CD4-positive, alpha-beta memory T cell (primary cell): ENCODE results near the gene ST8SIA1. TPM values are rescaled to one million over a fixed set of nuclear protein-coding genes. Genes with fewer than 3 reads are reported as not detected.
A peak's percentile ranks its signal among the peaks of the same experiment; 100 is the strongest.

Experiments
- CTCF ChIA-PET: fragments of 350-600 bp; sonication (Branson Sonifier 250); formaldehyde crosslinking; loops from one replicate; lab custom pipeline; 2021; ENCODE audit warnings: inconsistent platforms; ENCODE audit not compliant: partially characterized antibody; lab: Charles Lee
- POLR2A ChIA-PET: fragments of 350-600 bp; sonication (Branson Sonifier 250); formaldehyde crosslinking; loops from one replicate; lab custom pipeline; 2021; ENCODE audit not compliant: partially characterized antibody; lab: Charles Lee
- DNase-seq, 5 donors: peaks; one replicate each; pipeline versions ENCODE4 v3.0.0 to v3.0.0-alpha.2; 2020 to 2022; ENCODE audit warnings: mixed read lengths in 1 of 5
- H3K27ac ChIP-seq: one replicate; pipeline ENCODE4 v1.7.0; 2013; ENCODE audit warnings: low read depth, low read length
- H3K27me3 ChIP-seq: 2 replicates; pipeline ENCODE4 v1.7.0; 2013; ENCODE audit warnings: mild to moderate bottlenecking, low read length, moderate library complexity; ENCODE audit not compliant: insufficient read depth
- H3K36me3 ChIP-seq: 2 replicates; pipeline ENCODE4 v1.7.0; 2013; ENCODE audit warnings: mild to moderate bottlenecking, low read length, moderate library complexity; ENCODE audit not compliant: insufficient read depth
- H3K4me1 ChIP-seq: 2 replicates; pipeline ENCODE4 v1.7.0; 2013; ENCODE audit warnings: mild to moderate bottlenecking, low read length, moderate library complexity; ENCODE audit not compliant: insufficient read depth
- H3K4me3 ChIP-seq, 2 donors: one replicate each; pipeline ENCODE4 v1.7.0; 2013; ENCODE audit warnings: low read length in 2 of 2, mild to moderate bottlenecking in 1 of 2
- H3K9me3 ChIP-seq, 2 donors: one replicate each; pipeline ENCODE4 v1.7.0; 2013; ENCODE audit warnings: low read length in 2 of 2, control low read depth in 1 of 2; ENCODE audit not compliant: control insufficient read depth in 1 of 2
- H3K27ac Mint-ChIP-seq, 7 donors: one replicate each; pipeline ENCODE4 v1.8.0; 2020 to 2021; ENCODE audit warnings: mixed read lengths in 7 of 7, mild to moderate bottlenecking in 6 of 7, inconsistent platforms in 3 of 7, moderate library complexity in 3 of 7
- H3K27me3 Mint-ChIP-seq, 2 donors: one replicate each; pipeline ENCODE4 v1.8.0; 2020 to 2021; ENCODE audit warnings: mixed read lengths in 2 of 2
- H3K36me3 Mint-ChIP-seq, 2 donors: one replicate each; pipeline ENCODE4 v1.8.0; 2020 to 2021; ENCODE audit warnings: mixed read lengths in 2 of 2, inconsistent platforms in 1 of 2, mild to moderate bottlenecking in 1 of 2
- H3K4me1 Mint-ChIP-seq, 4 donors: one replicate each; pipeline ENCODE4 v1.8.0; 2020 to 2021; ENCODE audit warnings: mixed read lengths in 4 of 4, mild to moderate bottlenecking in 1 of 4
- H3K4me3 Mint-ChIP-seq, 8 donors: one replicate each; pipeline ENCODE4 v1.8.0; 2020 to 2021; ENCODE audit warnings: mixed read lengths in 8 of 8, mild to moderate bottlenecking in 7 of 8, moderate library complexity in 6 of 8, inconsistent platforms in 3 of 8
- H3K9me3 Mint-ChIP-seq, 8 donors: one replicate each; pipeline ENCODE4 v1.8.0; 2020 to 2021; ENCODE audit warnings: mixed read lengths in 8 of 8, mild to moderate bottlenecking in 5 of 8, inconsistent platforms in 3 of 8, moderate library complexity in 1 of 8
- intact Hi-C: fragments of 100-400 bp; cut with micrococcal nuclease; formaldehyde crosslinking; loops from one replicate; pipeline ENCODE4 v1.15.1; 2023
- polyA plus RNA-seq, 2 donors: library from polyadenylated mRNA; unstranded; fragments of 300-500 nt; fragmentation: Illumina TruSeq; gene quantifications; one replicate each; pipeline ENCODE4 v1.2.3, GENCODE V29; 2021
- total RNA-seq, 2 experiments: library from RNA; stranded (reverse); gene quantifications; one replicate each; pipeline ENCODE4 v1.2.3, GENCODE V29; 2021

Gene ST8SIA1
- total and polyA plus RNA-seq, 4 experiments from 2014 or later, result 3.8 to 53.6 (median 29.6) TPM

DNA sequence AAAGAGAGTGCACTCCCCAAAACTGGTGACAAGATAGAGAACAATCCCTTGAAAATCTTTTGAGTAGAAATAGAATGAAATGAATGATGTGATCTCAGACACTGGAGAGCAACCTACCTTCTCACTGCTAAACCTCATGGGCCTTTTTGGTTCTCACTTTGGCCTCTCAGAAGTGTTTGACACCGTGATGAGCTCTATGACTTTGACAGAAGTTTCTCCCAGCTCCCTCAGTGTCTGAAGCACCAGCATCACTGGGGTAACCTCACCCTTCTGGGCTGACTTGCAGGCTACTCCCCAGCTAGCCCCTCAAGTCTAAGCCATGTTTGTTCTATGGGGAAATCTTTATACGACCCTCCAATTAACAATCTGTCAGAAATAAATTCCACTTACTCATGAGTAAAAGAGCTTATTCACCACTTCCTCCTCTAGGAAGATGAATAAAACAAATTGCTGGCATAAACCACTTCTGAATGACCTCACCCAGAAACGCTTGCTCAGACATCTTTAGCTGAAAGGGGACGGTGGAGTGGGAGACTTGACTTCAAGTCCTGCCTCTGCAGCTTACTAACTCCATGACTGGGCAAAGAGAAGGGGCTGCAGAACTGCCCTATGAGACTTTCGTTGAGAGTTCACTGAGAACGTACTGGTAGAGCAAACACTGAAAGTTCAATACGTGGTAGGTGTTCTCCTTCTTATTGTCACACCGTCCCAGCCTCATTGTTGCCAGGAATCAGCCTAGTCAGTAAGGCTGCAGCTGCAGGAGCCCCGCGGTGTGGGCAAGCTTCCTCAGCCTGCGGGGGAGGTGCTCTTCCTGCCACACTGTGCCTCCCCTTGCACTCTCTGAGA is 46.5 kb downstream of the ST8SIA1 start:
- no peaks in the 10 kb centered on the region for H3K9me3 ChIP-seq
- ChIA-PET CTCF (interaction anchor here (0.8 to 1.4 kb wide), 4 partner anchors 8 to 171 kb away, joined by 3 to 4 read pairs (median 3); no protein-coding TSS in a partner anchor), POLR2A (interaction anchor here (1.0 to 2.3 kb wide), 3 partner anchors 10 to 121 kb away, joined by 3 to 15 read pairs (median 3); no protein-coding TSS in a partner anchor)
- no peaks in the 10 kb centered on the region for H3K27me3 Mint-ChIP-seq
- H3K27me3 ChIP-seq, result no peaks in the 10 kb centered on the region
- H3K27ac ChIP-seq, result no peak overlapping the region
- H3K36me3 ChIP-seq, result no peaks in the 10 kb centered on the region
- H3K4me1 Mint-ChIP-seq, result peaks cover 27 to 45% (median 37%) of the 10 kb centered on the region in 4 donors
- peak overlapping the region; percentile 1 to 66 (median 49) for H3K27ac Mint-ChIP-seq
- intact Hi-C loops, result loop anchor here (2.0 kb wide), 1 partner anchor 45 kb away; no protein-coding TSS in a partner anchor
- H3K9me3 Mint-ChIP-seq, result no peaks in the 10 kb centered on the region
- peak overlapping the region; percentile 51 to 81 (median 70) for H3K4me3 Mint-ChIP-seq
- peak; percentile 6 to 31 (median 22) for DNase-seq
- H3K4me3 ChIP-seq, result peak overlapping the region in 1 of 2 donors; percentile 35
- peaks cover 22 to 23% of the 10 kb centered on the region in 2 donors for H3K36me3 Mint-ChIP-seq
- H3K4me1 ChIP-seq, result peaks cover 32% of the 10 kb centered on the region

DNA sequence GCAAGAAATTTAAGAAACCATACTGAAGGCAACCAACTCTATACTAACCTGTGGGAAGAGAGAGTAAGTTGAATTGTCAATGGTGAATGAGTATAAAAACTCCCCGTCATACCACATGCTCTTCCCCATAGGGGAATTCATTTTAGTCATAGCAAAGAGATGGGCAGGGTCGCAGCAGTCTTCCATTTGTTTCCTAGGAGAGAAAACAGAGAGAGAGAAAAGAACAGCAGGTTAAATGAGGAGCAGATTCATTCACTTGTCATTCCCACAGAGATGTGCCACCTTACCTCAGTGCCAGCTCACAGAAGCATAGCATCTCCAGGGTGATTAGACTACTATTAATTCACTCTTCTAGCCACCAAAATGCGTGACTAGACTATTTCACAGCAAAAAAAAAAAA is 47.4 kb downstream of the ST8SIA1 start:
- Histone ChIP-seq H3K9me3 (no peaks in the 10 kb centered on the region), H3K27me3 (no peaks in the 10 kb centered on the region), H3K4me3 (no peak overlapping the region), H3K4me1 (peaks cover 32% of the 10 kb centered on the region), H3K36me3 (no peaks in the 10 kb centered on the region), H3K27ac (no peak overlapping the region)
- H3K27me3 Mint-ChIP-seq, result no peaks in the 10 kb centered on the region
- intact Hi-C loops, result no loop called here
- H3K4me3 Mint-ChIP-seq, result peak overlapping the region in 1 of 8 donors; percentile 18
- H3K4me1 Mint-ChIP-seq, result peaks cover 27 to 45% (median 37%) of the 10 kb centered on the region in 4 donors
- ChIA-PET POLR2A (interaction anchor here (0.6 to 2.3 kb wide), 3 partner anchors 48 to 256 kb away, joined by 3 to 15 read pairs (median 3); no protein-coding TSS in a partner anchor), CTCF (no interaction called here)
- DNase-seq, result no peak
- H3K36me3 Mint-ChIP-seq, result peaks cover 28 to 31% of the 10 kb centered on the region in 2 donors
- peak overlapping the region in 1 of 7 donors; percentile 3 for H3K27ac Mint-ChIP-seq
- H3K9me3 Mint-ChIP-seq, result no peaks in the 10 kb centered on the region

DNA sequence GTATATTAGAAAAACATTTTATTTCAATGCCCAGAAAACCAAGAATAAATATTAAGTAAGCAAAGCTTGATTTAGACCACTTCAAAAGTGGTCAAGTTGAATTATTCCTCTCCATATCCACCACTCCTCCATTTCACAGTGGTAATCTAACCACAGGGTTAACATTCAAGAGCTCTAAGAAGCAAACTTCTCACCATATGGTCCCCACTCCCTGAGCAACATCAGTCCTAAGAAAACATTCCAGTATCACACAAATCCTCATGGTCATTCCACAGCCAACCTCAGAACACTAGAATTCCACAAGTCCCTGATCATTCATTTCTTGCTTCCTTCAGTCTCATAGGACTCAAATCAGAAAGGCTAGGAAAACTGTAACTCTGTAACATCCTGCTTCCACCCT is 47.9 kb downstream of the ST8SIA1 start:
- peak overlapping the region in 1 of 8 donors; percentile 24 for H3K4me3 Mint-ChIP-seq
- intact Hi-C loops, result no loop called here
- H3K4me3 ChIP-seq, result no peak overlapping the region
- H3K9me3 ChIP-seq, result no peaks in the 10 kb centered on the region
- H3K9me3 Mint-ChIP-seq, result no peaks in the 10 kb centered on the region
- H3K27me3 ChIP-seq, result no peaks in the 10 kb centered on the region
- peaks cover 28 to 31% of the 10 kb centered on the region in 2 donors for H3K36me3 Mint-ChIP-seq
- H3K4me1 Mint-ChIP-seq, result peaks cover 27 to 45% (median 37%) of the 10 kb centered on the region in 4 donors
- no peaks in the 10 kb centered on the region for H3K27me3 Mint-ChIP-seq
- no peak overlapping the region for H3K27ac ChIP-seq
- H3K27ac Mint-ChIP-seq, result peak overlapping the region in 1 of 7 donors; percentile 43
- DNase-seq, result no peak
- ChIA-PET POLR2A (interaction anchor here (0.6 kb wide), 1 partner anchor 256 kb away, joined by 3 read pairs; no protein-coding TSS in a partner anchor), CTCF (interaction anchor here (1.1 to 1.2 kb wide), 2 partner anchors 49 to 175 kb away, joined by 3 read pairs; no protein-coding TSS in a partner anchor)
- no peaks in the 10 kb centered on the region for H3K36me3 ChIP-seq
- H3K4me1 ChIP-seq, result peaks cover 32% of the 10 kb centered on the region

- H3K4me3 Mint-ChIP-seq, result no peak overlapping the region
- no peaks in the 10 kb centered on the region for H3K27me3 ChIP-seq
- H3K27ac Mint-ChIP-seq, result no peak overlapping the region
- peaks cover 28 to 31% of the 10 kb centered on the region in 2 donors for H3K36me3 Mint-ChIP-seq
- H3K36me3 ChIP-seq, result no peaks in the 10 kb centered on the region
- intact Hi-C loops, result no loop called here
- H3K9me3 Mint-ChIP-seq, result no peaks in the 10 kb centered on the region
- POLR2A ChIA-PET, result no interaction called here
- peaks cover 32% of the 10 kb centered on the region for H3K4me1 ChIP-seq
- CTCF ChIA-PET, result interaction anchor here (0.7 to 1.2 kb wide), 3 partner anchors 50 to 175 kb away, joined by 3 read pairs; no protein-coding TSS in a partner anchor
- H3K4me1 Mint-ChIP-seq, result peaks cover 27 to 42% (median 37%) of the 10 kb centered on the region in 4 donors
- no peak for DNase-seq
- no peak overlapping the region for H3K4me3 ChIP-seq
- H3K9me3 ChIP-seq, result no peaks in the 10 kb centered on the region
- H3K27me3 Mint-ChIP-seq, result no peaks in the 10 kb centered on the region
- no peak overlapping the region for H3K27ac ChIP-seq
These were observed 48.7 kb downstream of the ST8SIA1 start for GRCh38 chr12:22285846-22286245.

GRCh38 chr12:22284871-22285270 is 49.6 kb downstream of the ST8SIA1 start:
- CTCF ChIA-PET, result no interaction called here
- DNase-seq, result no peak
- H3K4me1 Mint-ChIP-seq, result peaks cover 21 to 32% (median 32%) of the 10 kb centered on the region in 4 donors
- Histone ChIP-seq H3K27ac (no peak overlapping the region), H3K4me1 (peaks cover 24% of the 10 kb centered on the region), H3K36me3 (no peaks in the 10 kb centered on the region), H3K4me3 (no peak overlapping the region), H3K27me3 (no peaks in the 10 kb centered on the region), H3K9me3 (no peaks in the 10 kb centered on the region)
- intact Hi-C loops, result no loop called here
- H3K27ac Mint-ChIP-seq, result no peak overlapping the region
- H3K27me3 Mint-ChIP-seq, result no peaks in the 10 kb centered on the region
- H3K9me3 Mint-ChIP-seq, result no peaks in the 10 kb centered on the region
- H3K4me3 Mint-ChIP-seq, result no peak overlapping the region
- H3K36me3 Mint-ChIP-seq, result peaks cover 28 to 31% of the 10 kb centered on the region in 2 donors
- POLR2A ChIA-PET, result no interaction called here

DNA sequence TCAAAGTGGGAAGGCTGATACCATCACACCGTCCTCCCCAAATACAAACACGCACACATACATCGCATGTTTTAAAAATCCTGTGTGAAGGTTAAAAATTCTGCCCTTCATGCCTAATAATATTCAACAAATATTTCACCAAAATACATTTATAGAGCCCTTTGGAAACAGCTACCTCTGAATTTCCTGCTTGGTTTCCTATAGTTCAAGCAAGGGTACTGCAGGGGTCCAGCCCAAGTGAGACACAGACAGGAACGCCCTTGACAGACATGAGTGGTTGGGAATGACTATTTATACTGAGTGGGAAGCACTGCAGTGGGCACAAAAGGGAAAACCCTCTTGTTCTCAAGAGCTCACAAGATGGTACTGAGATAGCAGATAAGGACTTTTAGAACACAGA is 51.0 kb downstream of the ST8SIA1 start:
- Histone ChIP-seq H3K36me3 (no peaks in the 10 kb centered on the region), H3K9me3 (no peaks in the 10 kb centered on the region), H3K27me3 (no peaks in the 10 kb centered on the region), H3K4me1 (peaks cover 12% of the 10 kb centered on the region), H3K4me3 (no peak overlapping the region), H3K27ac (no peak overlapping the region)
- peaks cover 39 to 41% of the 10 kb centered on the region in 2 donors for H3K36me3 Mint-ChIP-seq
- ChIA-PET POLR2A (no interaction called here), CTCF (interaction anchor here (2.3 kb wide), 1 partner anchor 52 kb away, joined by 8 read pairs; no protein-coding TSS in a partner anchor)
- no peak for DNase-seq
- no peak overlapping the region for H3K27ac Mint-ChIP-seq
- H3K27me3 Mint-ChIP-seq, result no peaks in the 10 kb centered on the region
- H3K4me3 Mint-ChIP-seq, result no peak overlapping the region
- H3K9me3 Mint-ChIP-seq, result no peaks in the 10 kb centered on the region
- intact Hi-C loops, result no loop called here
- peaks cover 16 to 26% (median 20%) of the 10 kb centered on the region in 4 donors for H3K4me1 Mint-ChIP-seq

GRCh38 chr12:22283006-22283506 is 51.5 kb downstream of the ST8SIA1 start:
- Mint-ChIP-seq H3K4me1 (peaks cover 12 to 21% (median 16%) of the 10 kb centered on the region in 4 donors), H3K9me3 (no peaks in the 10 kb centered on the region), H3K36me3 (peaks cover 39 to 41% of the 10 kb centered on the region in 2 donors), H3K27me3 (no peaks in the 10 kb centered on the region), H3K4me3 (no peak overlapping the region), H3K27ac (no peak overlapping the region)
- Histone ChIP-seq H3K27ac (no peak overlapping the region), H3K4me3 (no peak overlapping the region), H3K36me3 (no peaks in the 10 kb centered on the region), H3K27me3 (no peaks in the 10 kb centered on the region), H3K4me1 (peaks cover 7% of the 10 kb centered on the region), H3K9me3 (no peaks in the 10 kb centered on the region)
- POLR2A ChIA-PET, result no interaction called here
- no peak for DNase-seq
- intact Hi-C loops, result no loop called here
- CTCF ChIA-PET, result interaction anchor here (2.3 kb wide), 1 partner anchor 52 kb away, joined by 8 read pairs; no protein-coding TSS in a partner anchor
